Measurements from ENCODE around the gene CDH4.

The CDH4 gene

GRCh38 chr20:61493798-61494305, 241.8 kb downstream of the CDH4 start:
- no peak for DNase-seq (ENCODE audit: low read depth in 1 of 2, low spot score in 1 of 2)
- no peak overlapping the region for H3K4me3 ChIP-seq (replicated peaks; ENCODE audit: insufficient read depth, low read length)
- H3K27me3 ChIP-seq (ENCODE audit: insufficient read depth, poor library complexity, severe bottlenecking): no peaks in the 10 kb centered on the region
- no peak for TF ChIP-seq SPI1 (IDR thresholded peaks at IDR 0.05; ENCODE audit: borderline replicate concordance, low read depth)
- TF ChIP-seq CTCF (IDR thresholded peaks at IDR 0.05; ENCODE audit: insufficient read depth, low read length): no peak
- no peak for TF ChIP-seq REST (IDR thresholded peaks at IDR 0.05; ENCODE audit: insufficient replicate concordance, low read depth)
- TF ChIP-seq GABPA (IDR thresholded peaks at IDR 0.05; ENCODE audit: low read depth): no peak
- no peak for TF ChIP-seq POLR2AphosphoS5 (IDR thresholded peaks at IDR 0.05; ENCODE audit: low read depth)
- no peak overlapping the region for H3K27ac ChIP-seq (replicated peaks)

GRCh38 chr20:61494763-61495575, 242.9 kb downstream of the CDH4 start:
- no peak for TF ChIP-seq POLR2AphosphoS5 (IDR thresholded peaks at IDR 0.05; ENCODE audit: low read depth)
- TF ChIP-seq GABPA (IDR thresholded peaks at IDR 0.05; ENCODE audit: low read depth): no peak
- TF ChIP-seq REST (IDR thresholded peaks at IDR 0.05; ENCODE audit: insufficient replicate concordance, low read depth): no peak
- no peak for TF ChIP-seq CTCF (IDR thresholded peaks at IDR 0.05; ENCODE audit: insufficient read depth, low read length)
- TF ChIP-seq SPI1 (IDR thresholded peaks at IDR 0.05; ENCODE audit: borderline replicate concordance, low read depth): no peak
- DNase-seq (ENCODE audit: low read depth in 1 of 2, low spot score in 1 of 2): no peak
- no peak overlapping the region for H3K4me3 ChIP-seq (replicated peaks; ENCODE audit: insufficient read depth, low read length)
- no peak overlapping the region for H3K27ac ChIP-seq (replicated peaks)
- H3K27me3 ChIP-seq (ENCODE audit: insufficient read depth, poor library complexity, severe bottlenecking): no peaks in the 10 kb centered on the region

- Histone ChIP-seq H3K27ac (replicated peaks) (no peak overlapping the region), H3K27me3 (ENCODE audit: insufficient read depth, poor library complexity, severe bottlenecking) (no peaks in the 10 kb centered on the region), H3K4me3 (replicated peaks; ENCODE audit: insufficient read depth, low read length) (no peak overlapping the region)
- no peak for DNase-seq (ENCODE audit: low read depth in 1 of 2, low spot score in 1 of 2)
- TF ChIP-seq GABPA (IDR thresholded peaks at IDR 0.05; ENCODE audit: low read depth) (no peak), POLR2AphosphoS5 (IDR thresholded peaks at IDR 0.05; ENCODE audit: low read depth) (no peak), SPI1 (IDR thresholded peaks at IDR 0.05; ENCODE audit: borderline replicate concordance, low read depth) (no peak), CTCF (IDR thresholded peaks at IDR 0.05; ENCODE audit: insufficient read depth, low read length) (no peak), REST (IDR thresholded peaks at IDR 0.05; ENCODE audit: insufficient replicate concordance, low read depth) (no peak)
Observed at GRCh38 chr20:61497029-61497627, 245.1 kb downstream of the CDH4 start.
